ENCODE data around the gene SGPL1.

Gene SGPL1

DNA sequence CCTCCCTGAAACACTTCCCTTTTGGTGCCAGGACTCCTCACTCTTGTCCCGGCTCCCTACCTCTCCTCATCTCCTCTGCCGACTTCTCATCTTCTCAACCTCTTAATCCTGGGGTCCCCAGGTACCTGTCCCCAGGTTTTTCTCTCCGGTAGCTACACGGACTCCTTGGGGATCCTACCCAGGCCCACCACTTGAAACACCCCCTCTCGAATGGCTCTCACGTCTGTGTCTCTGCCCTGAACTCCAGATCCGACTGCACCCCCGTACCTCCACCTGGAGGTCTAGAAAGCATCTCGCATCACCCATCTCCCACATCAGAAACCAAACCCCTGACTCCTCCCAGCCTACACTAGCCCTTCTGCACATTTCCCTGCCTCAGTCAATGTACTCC is 35.4 kb upstream of the SGPL1 start:
- DNase-seq (ENCODE audit: low read depth), result no peak

DNA sequence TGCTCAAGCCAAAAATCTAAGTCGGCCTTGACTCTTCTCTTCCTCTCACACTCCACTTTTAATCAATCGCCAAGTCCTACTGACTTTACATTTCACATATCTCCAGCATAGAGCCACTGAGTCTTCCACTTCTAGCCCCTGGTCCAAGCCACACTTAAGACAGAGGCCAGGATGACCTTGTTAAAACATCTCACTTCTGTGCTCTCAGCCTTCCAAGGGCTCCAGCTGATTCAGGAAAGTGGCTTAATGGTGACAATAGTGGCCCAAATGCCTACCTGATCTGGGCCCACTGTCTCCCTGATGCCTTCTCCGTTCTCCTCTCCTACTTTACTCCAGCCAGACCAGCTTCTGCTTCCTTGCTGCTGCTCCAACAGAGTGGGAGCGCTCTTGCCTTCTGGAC is 35.0 kb upstream of the SGPL1 start:
- no peak for DNase-seq (ENCODE audit: low read depth)

GRCh38 chr10:70781461-70782051 is 34.2 kb upstream of the SGPL1 start:
- DNase-seq (ENCODE audit: low read depth), result no peak

- no peak for DNase-seq (ENCODE audit: low read depth)
These were observed 33.5 kb upstream of the SGPL1 start for GRCh38 chr10:70782086-70782745.

DNA sequence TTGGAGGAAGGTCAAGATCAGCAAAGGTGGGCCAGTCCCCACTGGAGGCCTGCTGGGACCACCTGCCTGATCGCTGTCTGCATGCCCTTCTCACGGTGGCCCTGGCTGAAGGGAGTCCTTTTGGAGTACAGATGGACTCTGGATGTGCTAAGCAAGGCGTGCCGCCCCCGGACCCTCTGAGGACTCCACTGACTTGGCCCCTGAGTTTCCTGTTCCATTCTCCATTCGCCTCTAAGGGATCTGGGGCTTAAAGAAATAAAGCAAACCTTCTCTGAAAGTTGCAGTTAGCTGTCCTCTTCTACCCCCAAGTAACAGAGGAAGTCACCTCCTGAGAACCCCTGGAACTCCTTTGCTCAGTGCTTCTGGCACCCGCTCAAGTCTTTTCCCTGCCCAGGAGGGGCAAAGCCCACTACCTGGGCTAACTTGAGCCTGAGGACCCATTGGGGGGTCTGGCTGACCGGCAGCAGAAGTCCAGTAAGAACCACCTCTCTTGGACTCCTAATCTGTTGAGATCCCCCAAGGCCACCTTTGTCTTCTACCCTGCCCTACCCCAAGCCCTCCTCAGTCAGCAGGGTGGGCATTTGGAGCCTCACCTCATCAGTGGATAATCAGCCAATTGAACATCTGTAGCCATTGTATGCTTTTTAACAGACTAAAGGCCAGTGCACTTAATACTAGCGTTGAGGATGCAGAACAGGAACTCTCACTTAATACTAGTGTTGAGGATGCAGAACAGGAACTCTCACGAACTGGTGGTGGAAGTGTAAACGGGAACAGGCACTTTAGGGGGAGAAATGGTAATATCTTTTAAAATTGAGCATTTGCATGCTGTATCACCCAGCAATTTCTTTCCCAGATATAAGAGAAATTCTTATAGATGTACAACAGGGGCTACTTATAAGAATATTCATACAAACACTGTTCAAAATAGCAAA is 32.7 kb upstream of the SGPL1 start:
- no peak for DNase-seq (ENCODE audit: low read depth)

DNA sequence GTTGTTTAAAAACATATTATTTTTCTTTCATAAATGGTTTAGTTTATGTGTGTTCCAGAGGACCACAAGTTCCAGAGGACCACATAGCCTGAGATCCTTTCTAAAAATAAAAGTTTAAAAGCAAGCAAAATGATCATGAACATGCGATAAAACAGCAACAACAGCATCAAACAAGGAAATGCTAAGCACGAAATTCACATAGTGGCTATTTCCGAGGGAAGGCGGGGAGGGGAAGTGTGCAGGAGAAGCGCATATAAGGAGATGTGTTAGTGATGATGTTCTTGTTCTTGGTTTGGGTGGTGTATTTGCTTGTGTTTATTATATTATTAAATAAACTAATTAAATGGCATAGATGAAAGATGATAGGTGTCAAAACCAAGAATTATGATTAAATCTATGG is 31.7 kb upstream of the SGPL1 start:
- no peak for DNase-seq (ENCODE audit: low read depth)

GRCh38 chr10:70784471-70784870 is 31.3 kb upstream of the SGPL1 start:
- DNase-seq (ENCODE audit: low read depth), result no peak

DNA sequence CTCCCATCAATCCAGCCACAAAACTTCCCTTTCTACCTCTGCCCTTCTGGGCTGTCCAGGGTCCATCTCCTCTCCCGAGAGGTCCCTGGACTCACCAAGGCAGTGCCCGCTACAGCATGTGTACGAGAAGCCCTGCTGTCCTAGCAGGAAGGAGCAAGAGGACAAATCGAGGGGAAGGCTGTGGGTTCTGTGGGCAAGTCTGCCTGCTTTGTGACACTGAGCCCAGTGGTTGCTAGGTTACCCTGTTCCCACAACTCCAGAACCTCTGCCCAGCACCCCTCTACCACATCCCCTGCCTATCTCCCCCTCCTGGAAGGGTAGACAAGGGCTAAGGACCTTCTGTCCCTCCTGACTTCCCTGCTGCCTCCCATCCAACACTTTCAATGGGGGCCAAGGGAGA is 30.6 kb upstream of the SGPL1 start, which contains the start of gene TBATA:
Gene TBATA (minus strand): TSS at position 188 of the 400 bp plus-strand sequence. CDS start 1,998 bp downstream, outside the sequence.
- DNase-seq (ENCODE audit: low read depth), result no peak

DNA sequence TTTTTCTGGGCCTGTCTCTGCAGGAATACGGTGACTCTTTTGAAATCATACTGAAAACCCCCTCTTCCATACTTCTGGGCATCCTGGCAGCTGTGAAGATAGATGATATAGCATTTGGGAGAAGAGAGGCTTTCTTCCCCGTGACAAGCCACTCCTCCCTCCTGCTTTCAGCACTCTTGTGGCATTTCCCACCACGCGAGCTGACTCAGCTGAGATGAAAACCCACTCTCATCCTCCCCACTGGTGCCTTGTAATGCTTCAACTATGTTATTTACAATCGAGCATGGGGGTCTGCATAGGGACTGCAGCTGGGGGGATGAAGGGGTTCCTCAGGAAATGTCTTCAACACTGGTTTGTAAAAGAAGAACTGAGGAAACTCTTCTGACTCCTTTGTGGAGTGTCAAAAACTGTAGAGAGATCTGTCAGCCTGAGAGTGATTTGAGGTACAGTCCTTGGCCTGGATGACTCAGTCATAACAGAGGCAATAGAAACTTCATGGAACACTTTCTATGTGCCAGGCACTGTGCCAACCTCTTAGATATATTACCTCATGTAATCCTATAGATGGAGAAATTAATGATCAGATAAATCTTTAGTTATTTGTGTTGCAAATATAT is 28.8 kb upstream of the SGPL1 start:
- no peak for DNase-seq (ENCODE audit: low read depth)

DNA sequence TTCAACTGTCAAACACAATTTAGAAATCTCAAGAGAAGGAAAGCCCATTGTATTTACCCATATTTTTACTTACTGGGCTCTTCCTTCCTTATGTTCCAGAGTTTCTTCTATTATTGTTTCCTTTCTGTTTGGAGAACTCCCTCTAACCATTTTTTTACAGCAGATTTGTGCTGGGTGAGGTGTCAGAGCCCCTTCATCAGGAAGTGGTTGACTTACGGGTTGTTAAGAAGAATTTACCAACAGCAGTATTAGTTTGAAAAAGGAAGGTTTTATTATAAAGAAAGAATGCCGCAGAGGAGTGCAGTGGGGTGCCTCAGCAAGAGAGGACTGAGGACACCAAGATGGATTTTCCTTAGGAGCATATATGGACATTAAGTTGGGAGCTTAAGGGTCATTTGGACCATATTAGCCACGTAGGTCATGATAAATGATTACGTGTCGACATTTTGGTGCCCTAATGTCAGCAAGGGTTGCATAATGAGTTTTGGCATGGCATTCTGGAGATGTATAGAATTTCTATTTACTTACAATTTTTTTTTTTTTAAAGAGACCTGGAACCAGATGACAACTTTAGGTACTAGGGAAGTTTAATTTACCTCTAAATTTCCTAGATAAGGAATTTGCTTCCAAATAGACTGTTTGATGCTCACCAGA is 24.2 kb upstream of the SGPL1 start:
- DNase-seq (ENCODE audit: low read depth), result no peak

DNA sequence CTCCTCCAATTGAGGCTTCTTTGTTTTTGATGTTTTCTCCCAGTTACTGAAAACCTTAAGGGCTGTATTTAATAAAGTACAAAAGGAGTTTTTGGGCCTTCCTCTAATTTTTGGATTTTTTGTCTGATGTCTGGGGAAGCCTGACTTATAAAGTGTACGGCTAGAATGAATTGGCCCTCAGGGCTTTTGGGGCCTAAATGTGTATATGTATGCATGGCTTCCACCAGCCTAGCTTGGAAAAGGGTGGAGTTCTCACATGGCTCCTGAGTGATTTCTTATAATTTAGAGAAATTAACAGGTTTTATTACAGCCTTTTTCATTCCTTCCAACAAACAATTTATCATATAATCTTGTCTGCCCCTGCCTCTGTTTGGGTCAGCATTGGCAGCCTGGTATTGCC is 20.1 kb upstream of the SGPL1 start:
- no peak for DNase-seq (ENCODE audit: low read depth)

DNA sequence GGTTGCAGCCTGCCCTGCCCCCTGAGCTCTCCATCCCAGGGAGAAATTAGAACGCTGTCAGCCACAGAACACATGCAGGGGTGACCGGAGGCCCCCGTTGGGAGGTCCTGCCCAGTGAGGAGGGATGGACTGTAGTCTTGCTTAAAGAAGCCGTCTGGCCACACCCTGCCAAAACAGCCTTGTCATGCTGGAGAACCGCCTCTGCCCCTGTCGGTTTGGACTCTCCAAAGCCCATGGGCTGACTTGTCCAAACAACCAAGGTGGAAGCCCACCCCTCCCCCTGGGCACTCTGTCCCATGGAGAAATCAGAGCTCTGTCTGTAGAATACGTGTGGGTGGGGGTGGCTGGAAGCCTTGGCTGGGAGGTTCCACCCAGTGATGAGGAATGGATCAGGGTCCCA is 17.9 kb upstream of the SGPL1 start:
- no peak for DNase-seq (ENCODE audit: low read depth)

DNA sequence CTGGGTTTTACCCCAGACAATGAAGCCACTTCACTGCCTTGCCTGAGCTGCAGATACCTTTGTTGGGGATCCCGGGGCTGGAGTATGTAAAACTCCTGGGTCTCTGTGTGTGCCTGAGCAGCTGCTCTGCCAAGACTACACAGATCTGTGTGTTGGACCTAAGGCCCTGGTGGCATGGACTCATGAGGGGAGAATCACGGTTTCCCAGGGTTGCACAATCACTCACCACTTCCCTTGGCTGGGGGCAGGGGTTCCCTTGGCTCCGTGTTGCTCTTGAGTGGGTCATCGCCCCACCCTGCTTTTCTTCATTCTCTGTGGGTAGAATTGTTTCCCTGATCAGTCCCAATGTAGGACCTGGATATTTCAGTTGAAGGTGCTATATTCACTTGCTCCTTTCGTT is 16.6 kb upstream of the SGPL1 start:
- DNase-seq (ENCODE audit: low read depth), result no peak

DNA sequence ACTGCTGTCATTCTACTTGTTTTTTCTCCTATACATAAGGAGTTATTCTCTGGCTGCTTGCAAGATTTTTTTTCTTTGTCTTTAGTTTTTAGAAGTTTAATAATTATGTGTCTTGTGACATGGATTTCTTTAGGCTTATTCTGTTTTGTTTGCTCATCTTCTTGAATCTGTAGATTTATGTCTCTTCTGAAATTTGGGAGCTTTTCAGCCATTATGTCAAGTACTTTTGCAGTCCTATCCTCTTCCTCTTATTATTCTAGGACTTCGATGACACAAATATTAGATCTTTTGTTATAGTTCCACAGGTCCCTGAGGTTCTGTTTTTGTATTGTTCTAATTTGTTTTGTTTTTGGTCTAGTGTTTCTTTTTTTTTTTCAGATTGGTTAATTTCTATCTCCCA is 13.9 kb upstream of the SGPL1 start:
- DNase-seq (ENCODE audit: low read depth), result no peak

- DNase-seq (ENCODE audit: low read depth), result no peak
These were observed 11.8 kb upstream of the SGPL1 start for GRCh38 chr10:70803775-70804420.

GRCh38 chr10:70804421-70804808 is 11.3 kb upstream of the SGPL1 start:
- no peak for DNase-seq (ENCODE audit: low read depth)

DNA sequence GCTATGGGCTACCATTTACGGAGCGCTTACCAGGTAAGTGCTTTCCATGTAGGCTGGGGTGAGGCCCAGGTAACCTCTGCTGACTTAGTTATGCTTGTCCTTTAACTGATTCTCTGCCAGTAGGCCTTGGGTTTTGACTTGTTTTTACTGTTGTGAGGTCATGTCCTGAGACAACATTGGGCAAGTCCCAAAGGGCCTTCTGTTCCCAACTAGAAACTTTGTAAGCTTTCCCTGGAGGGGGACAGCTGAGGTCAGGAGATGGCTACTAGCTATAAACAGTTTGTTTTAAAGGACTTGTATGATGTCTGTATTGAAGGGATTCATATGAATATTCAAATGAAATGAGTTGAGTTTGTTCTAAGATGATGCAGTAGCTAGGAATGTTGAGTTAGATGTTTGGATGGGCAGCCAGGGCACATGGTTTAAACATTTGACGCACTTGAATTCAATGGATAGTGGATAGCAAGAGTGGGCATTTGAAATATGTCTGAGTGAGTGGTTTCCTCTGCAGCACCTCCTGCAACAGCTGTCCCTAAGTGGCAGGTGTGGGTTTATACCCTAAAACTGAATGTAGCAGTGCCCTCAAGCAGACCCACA is 10.0 kb upstream of the SGPL1 start:
- DNase-seq (ENCODE audit: low read depth), result no peak

DNA sequence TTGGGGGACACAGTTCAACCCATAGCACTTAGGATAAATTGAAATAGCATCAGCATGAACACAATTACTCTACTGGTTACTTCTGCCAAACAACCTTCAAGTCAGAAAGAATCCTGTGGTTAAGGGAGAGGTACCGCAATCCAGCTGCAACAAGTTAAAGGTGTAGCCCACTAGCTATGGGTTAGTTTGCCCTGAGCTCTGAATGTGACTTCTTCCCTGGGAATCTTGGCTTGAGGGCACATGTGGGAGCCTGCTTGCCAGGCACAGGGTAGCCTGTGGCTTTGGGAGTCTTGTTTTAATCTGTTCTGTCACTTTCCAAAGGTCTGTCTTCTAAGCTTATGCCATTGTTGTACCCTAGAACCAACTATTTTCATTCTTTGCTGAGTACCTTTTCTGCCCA is 8.9 kb upstream of the SGPL1 start:
- DNase-seq (ENCODE audit: low read depth), result no peak

GRCh38 chr10:70807556-70807955 is 8.2 kb upstream of the SGPL1 start:
- no peak for DNase-seq (ENCODE audit: low read depth)

- no peak for DNase-seq (ENCODE audit: low read depth)
These were observed 6.6 kb upstream of the SGPL1 start for GRCh38 chr10:70809011-70809611.

DNA sequence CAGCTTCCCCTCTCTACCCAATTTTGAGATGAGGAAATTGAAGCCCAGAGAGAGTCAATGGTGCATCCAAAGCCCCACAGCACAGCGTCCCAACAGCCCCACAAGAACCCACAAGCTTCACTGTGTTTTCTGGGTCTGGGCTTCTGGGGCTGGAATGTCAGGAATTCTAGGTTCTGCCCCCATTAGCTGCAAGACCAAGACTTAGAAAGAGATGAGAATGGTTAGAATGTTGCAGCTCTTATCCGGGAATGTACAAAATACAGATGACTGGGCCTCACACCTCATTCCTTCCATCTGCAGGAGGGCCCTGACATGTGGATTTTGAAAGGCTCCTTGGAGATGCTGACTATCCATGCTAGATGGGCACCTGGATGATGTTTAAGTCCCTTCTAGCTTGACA is 6.0 kb upstream of the SGPL1 start:
- DNase-seq (ENCODE audit: low read depth), result no peak

All from stimulated activated CD4-positive, alpha-beta T cell treated with anti-CD3 and anti-CD28 coated beads, Interleukin-2, amount 100 ng/mL, for 4 hours (primary cell).